ENCODE measurements around the gene SLC25A22. TPM values are rescaled to one million over a fixed set of nuclear protein-coding genes. Genes with fewer than 3 reads are reported as not detected.

The SLC25A22 gene
- total RNA-seq, 2 experiments from 2014 or later = 9.1 to 11.1 TPM

GRCh38 chr11:783581-784015 is 14.5 kb downstream of the SLC25A22 start:
- ChIA-PET CTCF (interaction anchor here (0.7 kb wide), 1 partner anchor 85 kb away, joined by 3 read pairs; no protein-coding TSS in a partner anchor), POLR2A (interaction anchor here (0.7 to 1.0 kb wide), 2 partner anchors 13 to 88 kb away, joined by 3 read pairs; partner anchors contain the start of genes DEAF1 and TMEM80)
- Histone ChIP-seq H3K27me3 (ENCODE audit: control insufficient read depth in 1 of 2, insufficient read depth in 2 of 2, low read length in 2 of 2) (no peaks in the 10 kb centered on the region), H3K9me3 (ENCODE audit: control insufficient read depth in 1 of 2, insufficient read depth in 1 of 2, low read length in 2 of 2) (no peaks in the 10 kb centered on the region), H3K4me1 (ENCODE audit: insufficient read depth, low read length) (peaks cover 22% of the 10 kb centered on the region), H3K36me3 (ENCODE audit: insufficient read depth, low read length) (no peaks in the 10 kb centered on the region), H3K4me3 (ENCODE audit: low read length) (no peak overlapping the region), H3K27ac (ENCODE audit: low read depth in 1 of 2, low read length in 2 of 2) (no peak overlapping the region)
- H3K27me3 Mint-ChIP-seq = no peaks in the 10 kb centered on the region
- H3K36me3 Mint-ChIP-seq (ENCODE audit: low read depth) = no peaks in the 10 kb centered on the region
- TF ChIP-seq CTCF (IDR thresholded peaks at IDR 0.05) = peak; percentile 47
- no peak overlapping the region for H3K27ac Mint-ChIP-seq
- H3K4me3 Mint-ChIP-seq = no peak overlapping the region
- peak in 5 of 14 experiments; percentile 31 to 50 (median 42) for DNase-seq
- intact Hi-C loops (cut with DNase I, micrococcal nuclease) = no loop called here
- ATAC-seq (ENCODE audit: poor library complexity) = peak; percentile 90
- no peaks in the 10 kb centered on the region for H3K9me3 Mint-ChIP-seq
- H3K4me1 Mint-ChIP-seq (ENCODE audit: low read depth) = peaks cover 8% of the 10 kb centered on the region

- Histone ChIP-seq H3K4me1 (ENCODE audit: insufficient read depth, low read length) (peaks cover 23% of the 10 kb centered on the region), H3K27me3 (ENCODE audit: control insufficient read depth in 1 of 2, insufficient read depth in 2 of 2, low read length in 2 of 2) (no peaks in the 10 kb centered on the region), H3K9me3 (ENCODE audit: control insufficient read depth in 1 of 2, insufficient read depth in 1 of 2, low read length in 2 of 2) (no peaks in the 10 kb centered on the region), H3K36me3 (ENCODE audit: insufficient read depth, low read length) (no peaks in the 10 kb centered on the region), H3K4me3 (ENCODE audit: low read length) (no peak overlapping the region), H3K27ac (ENCODE audit: low read depth in 1 of 2, low read length in 2 of 2) (no peak overlapping the region)
- ATAC-seq (ENCODE audit: poor library complexity) (no peak), DNase-seq (peak in 1 of 14 experiments; percentile 25)
- H3K36me3 Mint-ChIP-seq (ENCODE audit: low read depth) = no peaks in the 10 kb centered on the region
- no peak overlapping the region for H3K4me3 Mint-ChIP-seq
- H3K27me3 Mint-ChIP-seq = no peaks in the 10 kb centered on the region
- intact Hi-C loops (cut with DNase I, micrococcal nuclease) = no loop called here
- no peak overlapping the region for H3K27ac Mint-ChIP-seq
- no peaks in the 10 kb centered on the region for H3K9me3 Mint-ChIP-seq
- CTCF ChIA-PET = no interaction called here
- no peak for TF ChIP-seq CTCF (IDR thresholded peaks at IDR 0.05)
- H3K4me1 Mint-ChIP-seq (ENCODE audit: low read depth) = peaks cover 8% of the 10 kb centered on the region
- POLR2A ChIA-PET = interaction anchor here (1.0 kb wide), 1 partner anchor 87 kb away, joined by 3 read pairs; the partner anchor contains the start of genes DEAF1 and TMEM80
These were observed 15.6 kb downstream of the SLC25A22 start for GRCh38 chr11:782264-783174.

- Histone ChIP-seq H3K9me3 (ENCODE audit: control insufficient read depth in 1 of 2, insufficient read depth in 1 of 2, low read length in 2 of 2) (no peaks in the 10 kb centered on the region), H3K36me3 (ENCODE audit: insufficient read depth, low read length) (no peaks in the 10 kb centered on the region), H3K27me3 (ENCODE audit: control insufficient read depth in 1 of 2, insufficient read depth in 2 of 2, low read length in 2 of 2) (no peaks in the 10 kb centered on the region), H3K27ac (ENCODE audit: low read depth in 1 of 2, low read length in 2 of 2) (no peak overlapping the region), H3K4me1 (ENCODE audit: insufficient read depth, low read length) (peaks cover 41% of the 10 kb centered on the region), H3K4me3 (ENCODE audit: low read length) (no peak overlapping the region)
- ChIA-PET CTCF (no interaction called here), POLR2A (interaction anchor here (1.5 kb wide), 1 partner anchor 205 kb away, joined by 3 read pairs; no protein-coding TSS in a partner anchor)
- no peak for ATAC-seq (ENCODE audit: poor library complexity)
- Mint-ChIP-seq H3K9me3 (no peaks in the 10 kb centered on the region), H3K27me3 (no peaks in the 10 kb centered on the region), H3K36me3 (ENCODE audit: low read depth) (no peaks in the 10 kb centered on the region), H3K4me3 (peak overlapping the region; percentile 70), H3K27ac (no peak overlapping the region), H3K4me1 (ENCODE audit: low read depth) (peaks cover 19% of the 10 kb centered on the region)
- DNase-seq = no peak
- no peak for TF ChIP-seq CTCF (IDR thresholded peaks at IDR 0.05)
- intact Hi-C loops (cut with DNase I, micrococcal nuclease) = loop anchor here in 1 of 2 experiments (2.0 kb wide), 1 partner anchor 15 kb away; no protein-coding TSS in a partner anchor
These were observed 18.0 kb downstream of the SLC25A22 start for GRCh38 chr11:779955-780532.
